Measurements from ENCODE around the gene GDPD5. TPM values are rescaled to one million over a fixed set of nuclear protein-coding genes. Genes with fewer than 3 reads are reported as not detected.

Gene GDPD5
- total and polyA plus RNA-seq, 10 of the 15 experiments (the other 5 are each of a cell fraction or from before 2014, with no cell fraction given): 0.10 to 30.0 (median 6.7) TPM

- in situ Hi-C loops (cut with MboI): no loop called here
- ChIA-PET POLR2A (interaction anchor here (0.7 kb wide), 1 partner anchor 11 kb away, joined by 3 read pairs; no protein-coding TSS in a partner anchor), RAD21 (ENCODE audit: unreplicated experiment) (no interaction called here), CTCF (interaction anchor here (0.9 to 1.7 kb wide), 2 partner anchors 10 to 15 kb away, joined by 3 to 7 read pairs; no protein-coding TSS in a partner anchor), SMC1A (ENCODE audit: uncharacterized antibody, unreplicated experiment) (no interaction called here)
- Histone ChIP-seq H3K4me3 (peak overlapping the region; percentile 82), H3K9me3 (replicated peaks; ENCODE audit: control insufficient read depth, insufficient read depth, low read length) (no peaks in the 10 kb centered on the region), H3K9ac (ENCODE audit: control insufficient read depth, insufficient read depth, low read length) (peak overlapping the region; percentile 96), H4K20me1 (ENCODE audit: control insufficient read depth, insufficient read depth) (no peaks in the 10 kb centered on the region), H3K79me2 (ENCODE audit: control insufficient read depth, insufficient read depth, low read length) (peaks cover 19% of the 10 kb centered on the region), H3K4me1 (ENCODE audit: control insufficient read depth, insufficient read depth, low read length) (peaks cover 5% of the 10 kb centered on the region), H3K4me2 (ENCODE audit: control insufficient read depth, insufficient read depth) (peak overlapping the region; percentile 99; the same call in 1 of the 2 replicates), H3K27me3 (replicated peaks in 1 of 2; ENCODE audit: control insufficient read depth in 2 of 2, insufficient read depth in 2 of 2, low read length in 1 of 2) (no peaks in the 10 kb centered on the region), H3K36me3 (ENCODE audit: control insufficient read depth in 2 of 2, insufficient read depth in 2 of 2, low read length in 1 of 2) (peaks cover 3 to 4% of the 10 kb centered on the region in 2 experiments; a peak in 1 of 4 replicates), H3K27ac (ENCODE audit: control insufficient read depth, insufficient read depth) (peak overlapping the region; percentile 94; the same call in 1 of the 2 replicates), H2AFZ (ENCODE audit: control insufficient read depth, low read depth, low read length) (no peak overlapping the region)
- DNase-seq (ENCODE audit: low read depth, low spot score) (no peak), FAIRE-seq (no peak), ATAC-seq (no peak)
- no TSS peak for BruUV-seq (replicated peaks)
- TF ChIP-seq MTA3 (IDR thresholded peaks at IDR 0.05; ENCODE audit: borderline replicate concordance, low read length): no peak
- no peak for TF ChIP-seq MTA2 (IDR thresholded peaks at IDR 0.05; ENCODE audit: low read depth)
- TF ChIP-seq IKZF2 (IDR thresholded peaks at IDR 0.05): no peak
- no peak for TF ChIP-seq NRF1 (conservative IDR thresholded peaks at IDR 0.05; ENCODE audit: low read depth, low read length)
- no peak for TF ChIP-seq EGR1 (IDR thresholded peaks at IDR 0.05; ENCODE audit: borderline replicate concordance in 1 of 2, low read depth in 2 of 2, low read length in 2 of 2)
- TF ChIP-seq STAT3 (IDR thresholded peaks at IDR 0.05; ENCODE audit: low read depth, low read length): no peak
- no peak for TF ChIP-seq CHD1 (IDR thresholded peaks at IDR 0.05; ENCODE audit: low read depth, low read length)
- no peak for TF ChIP-seq ATF2 (IDR thresholded peaks at IDR 0.05; ENCODE audit: low read length)
- TF ChIP-seq CHD4 (IDR thresholded peaks at IDR 0.05): no peak
- no peak for TF ChIP-seq RBBP5 (conservative IDR thresholded peaks at IDR 0.05)
- TF ChIP-seq TBL1XR1 (IDR thresholded peaks at IDR 0.05; ENCODE audit: low read depth, low read length): no peak
- no peak for TF ChIP-seq BMI1 (IDR thresholded peaks at IDR 0.05; ENCODE audit: borderline replicate concordance)
- TF ChIP-seq LARP7 (IDR thresholded peaks at IDR 0.05): no peak
- TF ChIP-seq EZH2 (IDR thresholded peaks at IDR 0.05; ENCODE audit: borderline replicate concordance, control insufficient read depth, low read depth, low read length): no peak
- TF ChIP-seq SP1 (IDR thresholded peaks at IDR 0.05; ENCODE audit: low read depth, low read length): no peak
- WGBS (ENCODE audit: insufficient coverage, insufficient replicate concordance, low lambda C conversion rate, missing lambda C conversion rate): 65% methylated on average over 5 of the region's 5 CpGs
- intact Hi-C loops (cut with micrococcal nuclease; ENCODE audit: unreplicated experiment): no loop called here
Observed at GRCh38 chr11:75563501-75563977, 37.8 kb upstream of the GDPD5 start.
